Fibroblast of the conjunctiva (primary cell): ENCODE results near the gene RASA3.
"Not testable (repeated sequence)": the region's sequence is repeated elsewhere in the genome, so short reads cannot be mapped to it uniquely, and the experiment has no call there.

Experiments
- DNase-seq: peaks from one replicate; pipeline ENCODE4 v3.0.0-alpha.2; 2010; ENCODE audit warnings: low read depth

RASA3 gene, protein sequence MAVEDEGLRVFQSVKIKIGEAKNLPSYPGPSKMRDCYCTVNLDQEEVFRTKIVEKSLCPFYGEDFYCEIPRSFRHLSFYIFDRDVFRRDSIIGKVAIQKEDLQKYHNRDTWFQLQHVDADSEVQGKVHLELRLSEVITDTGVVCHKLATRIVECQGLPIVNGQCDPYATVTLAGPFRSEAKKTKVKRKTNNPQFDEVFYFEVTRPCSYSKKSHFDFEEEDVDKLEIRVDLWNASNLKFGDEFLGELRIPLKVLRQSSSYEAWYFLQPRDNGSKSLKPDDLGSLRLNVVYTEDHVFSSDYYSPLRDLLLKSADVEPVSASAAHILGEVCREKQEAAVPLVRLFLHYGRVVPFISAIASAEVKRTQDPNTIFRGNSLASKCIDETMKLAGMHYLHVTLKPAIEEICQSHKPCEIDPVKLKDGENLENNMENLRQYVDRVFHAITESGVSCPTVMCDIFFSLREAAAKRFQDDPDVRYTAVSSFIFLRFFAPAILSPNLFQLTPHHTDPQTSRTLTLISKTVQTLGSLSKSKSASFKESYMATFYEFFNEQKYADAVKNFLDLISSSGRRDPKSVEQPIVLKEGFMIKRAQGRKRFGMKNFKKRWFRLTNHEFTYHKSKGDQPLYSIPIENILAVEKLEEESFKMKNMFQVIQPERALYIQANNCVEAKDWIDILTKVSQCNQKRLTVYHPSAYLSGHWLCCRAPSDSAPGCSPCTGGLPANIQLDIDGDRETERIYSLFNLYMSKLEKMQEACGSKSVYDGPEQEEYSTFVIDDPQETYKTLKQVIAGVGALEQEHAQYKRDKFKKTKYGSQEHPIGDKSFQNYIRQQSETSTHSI

DNA sequence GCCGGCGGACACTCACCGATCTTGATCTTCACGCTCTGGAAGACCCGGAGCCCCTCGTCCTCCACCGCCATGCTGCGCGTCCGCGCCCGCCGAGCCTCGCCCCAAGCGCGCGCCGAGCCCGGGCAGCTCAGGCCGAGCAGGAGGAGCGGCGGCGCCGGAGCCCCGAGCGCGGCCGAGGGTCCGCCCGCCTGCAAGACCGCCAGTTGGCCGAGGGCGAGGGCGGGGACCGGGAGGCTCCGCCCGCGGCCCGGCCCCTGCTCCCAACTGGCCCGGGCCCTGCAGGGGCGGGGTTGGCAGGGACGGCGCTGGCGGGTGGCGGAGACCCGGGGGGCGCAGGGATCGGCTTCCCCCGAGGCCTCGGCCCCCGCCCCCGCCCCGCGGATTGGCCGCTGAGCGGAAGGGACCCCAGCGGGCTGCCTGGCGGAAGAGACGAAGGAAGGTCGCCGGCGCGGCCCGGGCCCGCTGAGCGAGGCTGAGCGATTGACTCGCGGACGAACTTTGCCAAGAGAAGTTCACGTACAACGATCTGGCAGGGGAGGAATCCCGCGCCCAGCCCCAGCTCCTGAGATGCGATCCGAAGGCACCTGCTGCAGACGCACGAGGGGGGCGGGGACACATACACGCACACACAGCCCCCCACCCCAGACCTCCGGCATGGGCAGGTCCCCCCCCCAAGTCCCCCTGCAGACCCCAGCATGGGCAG is at the start of gene RASA3:
TSS of gene RASA3 (minus strand) at position 205 of the 703 bp plus-strand sequence. CDS start at position 71, 134 bp downstream.
- DNase-seq: peak; percentile 57

DNA sequence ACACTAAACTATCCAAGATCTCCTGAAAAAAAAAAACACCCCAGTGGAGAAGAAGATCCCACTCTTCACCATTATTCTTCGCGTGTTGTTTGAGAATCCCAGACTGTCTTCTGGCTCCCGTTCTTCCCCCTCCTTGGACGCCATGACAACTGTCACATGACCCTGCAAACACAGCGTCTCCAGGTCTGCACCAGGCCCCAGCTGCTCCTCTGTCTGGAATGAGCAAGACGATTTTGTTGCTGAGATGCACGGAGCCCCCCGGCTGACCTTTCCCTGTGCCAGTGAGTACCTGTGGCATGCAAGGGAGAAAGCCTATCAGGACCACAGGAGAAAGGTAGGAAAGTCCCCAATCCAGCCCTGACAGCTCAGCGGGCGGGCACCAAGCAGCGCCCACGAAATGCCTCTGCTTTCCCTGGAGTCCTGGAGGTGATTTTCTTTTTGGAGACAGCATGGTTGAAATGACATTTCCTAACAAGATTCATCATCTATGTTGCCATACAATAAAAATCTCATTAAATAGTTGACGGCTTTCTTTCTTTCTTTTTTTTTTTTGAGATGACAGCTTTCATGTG is 46.8 kb upstream of the RASA3 start, which contains the start of gene CFAP97D2:
TSS of gene CFAP97D2 (plus strand) at position 171 of the 572 bp plus-strand sequence. CDS start at position 245, 74 bp downstream.
- DNase-seq: no peak

DNA sequence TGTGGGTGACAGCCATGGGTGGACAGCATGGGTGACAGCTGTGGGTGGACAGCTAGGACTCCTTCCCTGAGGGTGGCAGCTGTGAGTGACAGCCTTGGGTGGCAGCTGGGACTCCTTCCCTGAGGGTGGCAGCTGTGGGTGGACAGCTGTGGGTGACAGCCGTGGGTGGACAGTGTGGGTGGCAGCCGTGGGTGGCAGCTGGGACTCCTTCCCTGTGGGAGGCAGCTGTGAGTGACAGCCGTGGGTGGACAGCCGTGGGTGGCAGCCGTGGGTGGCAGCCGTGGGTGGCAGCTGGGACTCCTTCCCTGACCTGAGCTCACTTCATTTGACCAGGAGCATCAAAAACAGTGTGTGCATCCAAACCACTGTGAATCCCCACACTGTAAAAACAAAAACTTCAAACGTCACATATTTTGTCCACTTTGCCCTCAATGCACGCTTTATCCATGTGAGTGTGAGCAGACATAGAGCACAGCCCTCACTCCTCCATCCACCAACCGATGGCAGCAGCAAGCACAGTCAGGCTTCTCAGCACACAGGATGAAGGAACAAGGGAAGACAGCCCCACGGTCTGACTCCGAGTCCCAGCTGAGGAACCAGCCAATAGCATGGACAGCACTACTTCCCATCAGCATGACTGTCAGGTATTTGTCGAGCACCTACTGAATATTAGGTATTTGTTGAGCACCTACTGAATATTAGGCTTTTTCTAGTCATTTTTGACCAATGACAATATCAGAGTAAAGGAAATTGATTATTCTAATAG is 45.0 kb upstream of the RASA3 start:
- DNase-seq: no peak

DNA sequence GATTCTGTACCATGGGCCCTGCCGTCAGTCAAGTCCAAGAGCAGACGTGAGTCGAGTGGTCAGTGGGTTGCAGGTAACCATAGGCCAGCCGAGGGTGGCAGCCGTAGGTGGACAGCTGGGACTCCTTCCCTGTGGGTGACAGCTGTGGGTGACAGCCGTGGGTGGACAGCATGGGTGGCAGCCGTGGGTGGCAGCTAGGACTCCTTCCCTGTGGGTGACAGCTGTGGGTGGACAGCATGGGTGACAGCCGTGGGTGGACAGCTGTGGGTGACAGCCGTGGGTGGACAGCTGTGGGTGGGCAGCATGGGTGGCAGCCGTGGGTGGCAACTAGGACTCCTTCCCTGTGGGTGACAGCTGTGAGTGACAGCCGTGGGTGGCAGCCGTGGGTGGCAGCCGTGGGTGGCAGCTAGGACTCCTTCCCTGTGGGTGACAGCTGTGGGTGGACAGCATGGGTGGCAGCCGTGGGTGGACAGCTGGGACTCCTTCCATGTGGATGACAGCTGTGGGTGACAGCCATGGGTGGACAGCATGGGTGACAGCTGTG is 44.0 kb upstream of the RASA3 start:
- not testable (repeated sequence) for DNase-seq

DNA sequence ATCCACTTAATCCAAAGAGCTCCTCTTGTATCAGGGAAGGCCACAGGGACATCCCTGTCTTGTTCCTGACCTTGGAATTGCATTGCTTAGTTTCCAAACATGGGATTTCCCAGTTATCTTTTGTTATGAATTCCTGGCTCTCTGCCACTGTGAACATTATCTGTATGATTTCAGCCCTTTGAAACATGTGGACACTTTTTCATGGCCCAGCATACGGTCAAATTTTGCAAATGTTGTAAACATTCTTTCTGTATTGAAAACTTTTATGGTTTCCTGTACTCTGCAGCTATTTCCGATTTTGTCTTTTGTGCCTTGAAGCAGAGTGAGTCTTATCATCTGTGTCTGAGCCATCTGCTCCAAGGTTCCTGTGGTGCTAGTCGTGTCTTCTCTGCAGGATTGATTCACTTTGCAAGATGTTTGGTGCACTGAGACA is 42.1 kb upstream of the RASA3 start:
- DNase-seq: no peak

DNA sequence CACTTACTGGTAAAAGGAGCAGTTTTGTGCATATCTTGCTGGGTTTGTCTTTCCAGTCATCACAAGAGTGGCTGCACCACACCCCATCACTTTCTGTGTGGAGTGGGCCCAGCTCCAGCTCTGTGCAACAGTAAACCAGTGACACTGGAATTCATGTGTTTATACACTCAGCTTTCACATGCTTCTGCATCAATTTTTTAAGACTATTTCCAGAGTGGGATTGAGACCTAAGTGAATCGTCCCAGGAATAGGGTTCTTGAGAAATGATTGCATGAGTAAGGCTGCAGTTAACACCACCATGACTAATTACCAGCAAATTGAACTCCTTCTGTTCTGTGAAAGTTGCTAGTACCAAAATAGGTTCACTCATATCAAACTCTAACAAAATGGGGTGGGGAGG is 41.3 kb upstream of the RASA3 start:
- DNase-seq: no peak

DNA sequence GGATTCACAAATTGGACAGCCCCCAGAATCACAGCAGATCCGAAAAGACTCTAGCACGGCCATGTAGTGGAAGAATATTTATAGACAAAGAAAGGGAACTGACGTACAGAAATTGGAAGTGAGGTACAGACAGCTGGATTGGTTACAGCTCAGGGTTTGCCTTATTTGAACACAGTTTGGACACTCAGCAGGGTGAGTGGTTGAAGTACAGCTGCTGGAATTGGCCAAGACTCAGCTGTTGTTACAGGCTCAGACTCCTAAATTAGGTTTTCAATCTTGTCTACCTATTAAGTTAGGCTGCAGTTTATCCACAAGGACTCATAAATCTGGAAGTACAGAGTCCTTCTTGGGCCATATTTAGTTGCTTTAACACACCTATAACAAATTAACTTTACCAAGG is 40.8 kb upstream of the RASA3 start:
- no peak for DNase-seq

DNA sequence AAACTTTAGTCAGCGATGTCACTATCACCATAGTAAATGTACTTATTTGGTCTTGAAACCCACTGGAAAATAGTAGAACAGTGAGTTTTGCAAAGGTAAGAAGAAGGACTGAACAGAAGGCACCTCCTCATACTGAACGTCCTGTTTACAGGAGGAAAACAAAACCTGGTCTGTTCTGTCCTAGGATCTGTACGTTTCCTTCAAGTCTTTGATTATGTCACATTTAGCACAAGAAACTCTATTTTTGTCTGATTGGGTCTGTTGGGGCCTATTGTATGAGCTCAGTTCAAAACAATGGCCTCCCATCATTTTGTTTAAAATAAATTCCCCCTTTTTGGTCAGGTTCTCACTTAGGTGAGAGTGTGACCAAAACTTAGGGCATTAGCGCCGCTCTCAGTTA is 35.5 kb upstream of the RASA3 start:
- no peak for DNase-seq

DNA sequence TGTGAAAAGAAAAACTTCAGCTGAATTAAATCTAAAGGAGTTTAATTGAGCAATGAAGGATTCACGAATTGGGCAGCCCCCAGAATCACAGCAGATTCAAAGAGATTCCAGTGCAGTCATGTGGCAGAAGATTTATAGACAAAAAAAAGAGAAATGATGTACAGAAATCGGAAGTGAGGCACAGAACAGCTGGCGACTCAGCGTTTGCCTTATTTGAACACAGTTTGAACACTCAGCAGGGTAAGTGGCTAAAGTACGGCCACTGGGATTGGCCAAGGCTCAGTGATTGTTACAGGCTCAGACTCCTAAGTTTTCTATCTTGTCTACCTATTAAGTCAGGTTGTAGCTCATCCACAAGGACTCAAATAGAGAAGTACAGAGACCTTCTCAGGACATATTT is 35.0 kb upstream of the RASA3 start:
- no peak for DNase-seq

DNA sequence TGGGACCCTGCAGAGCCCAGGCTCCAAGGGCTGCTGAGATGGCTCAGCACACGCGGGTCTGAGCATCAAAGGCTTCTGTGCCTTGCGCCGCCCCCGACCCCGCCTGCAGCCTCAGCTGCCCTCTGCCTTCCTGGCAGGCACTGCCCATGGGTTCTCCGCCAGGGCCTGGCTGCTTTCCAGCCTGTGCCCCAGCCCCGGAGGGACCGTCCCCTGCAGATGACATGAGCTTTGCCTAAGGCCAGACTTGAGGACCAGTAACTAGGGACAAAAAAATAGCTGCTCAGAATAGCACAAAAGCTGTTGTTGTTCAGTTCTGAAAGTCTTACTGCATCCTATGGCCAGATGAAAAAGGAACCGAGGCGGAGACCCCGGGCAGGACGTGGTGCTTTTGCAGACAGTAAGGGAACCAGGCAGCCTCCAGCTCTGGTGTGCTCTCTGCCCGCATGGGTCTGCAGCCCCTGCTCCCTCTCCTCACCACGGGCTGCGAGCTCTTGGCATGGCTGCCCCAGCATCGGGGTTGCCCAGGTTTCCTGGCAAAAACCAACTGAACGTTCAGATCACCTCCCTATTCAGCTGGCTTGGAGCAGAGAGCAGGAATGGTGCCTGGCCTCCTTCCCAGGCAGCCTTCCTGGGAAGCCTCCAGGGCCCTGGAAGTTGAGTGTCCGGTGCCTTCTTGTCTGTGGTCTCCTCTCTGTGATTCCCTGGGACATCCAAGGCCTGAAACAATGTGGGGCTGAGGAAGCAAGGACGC is 34.1 kb upstream of the RASA3 start:
- DNase-seq: no peak

DNA sequence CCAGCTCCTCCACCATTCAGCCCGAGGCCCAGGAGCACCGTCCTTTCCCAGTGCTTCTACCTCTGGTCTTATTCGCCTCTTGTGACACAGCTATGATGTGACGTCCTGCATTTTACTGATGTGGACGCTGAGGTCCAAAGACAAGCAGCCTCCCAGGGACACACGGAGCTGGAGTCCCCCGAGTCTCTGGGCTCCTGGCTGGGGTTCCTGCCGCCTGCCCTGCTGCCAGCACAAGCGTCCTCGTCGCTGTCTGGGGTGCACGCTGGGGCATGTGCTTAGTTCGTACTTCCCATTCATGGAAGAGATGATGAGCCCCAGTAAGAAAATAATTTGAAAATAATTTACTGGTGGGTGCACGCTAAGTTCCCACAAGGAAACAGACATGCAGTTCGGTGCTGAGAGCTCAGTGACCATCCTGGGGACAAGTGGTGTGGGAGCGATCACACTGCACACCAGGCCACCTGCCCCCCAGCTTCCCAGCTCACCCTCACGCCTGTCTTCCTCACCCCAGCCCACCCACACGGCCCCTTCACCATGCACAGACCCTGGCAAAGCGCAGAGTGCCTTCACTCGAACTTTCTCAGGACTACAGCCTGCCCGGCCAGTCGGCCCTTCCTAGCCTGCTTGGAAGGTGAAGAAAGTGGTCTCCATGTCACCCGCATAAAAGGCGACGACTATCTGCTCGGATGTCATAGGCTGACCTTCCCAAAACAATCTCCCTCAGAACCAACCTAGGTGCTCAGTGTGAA is 32.4 kb upstream of the RASA3 start:
- DNase-seq: no peak

DNA sequence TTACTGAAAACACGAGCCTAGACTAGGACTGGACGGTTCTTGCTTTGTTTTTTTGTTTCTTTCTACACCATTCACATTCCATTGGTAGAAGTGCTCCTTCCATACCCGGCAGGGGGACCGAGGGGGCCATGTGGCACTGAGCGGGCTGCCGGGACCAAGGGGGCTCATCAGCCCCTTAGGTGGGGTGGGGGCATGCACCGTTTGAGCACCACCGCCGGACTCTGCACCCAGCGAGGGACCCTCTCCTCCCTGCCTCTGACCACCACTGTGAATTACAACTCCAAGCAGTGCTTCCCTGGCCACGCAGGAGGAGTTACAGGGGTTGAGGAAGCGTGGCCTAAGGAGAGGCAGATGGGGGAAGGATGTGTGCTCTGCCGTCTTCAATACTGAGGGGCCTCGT is 31.6 kb upstream of the RASA3 start:
- no peak for DNase-seq

DNA sequence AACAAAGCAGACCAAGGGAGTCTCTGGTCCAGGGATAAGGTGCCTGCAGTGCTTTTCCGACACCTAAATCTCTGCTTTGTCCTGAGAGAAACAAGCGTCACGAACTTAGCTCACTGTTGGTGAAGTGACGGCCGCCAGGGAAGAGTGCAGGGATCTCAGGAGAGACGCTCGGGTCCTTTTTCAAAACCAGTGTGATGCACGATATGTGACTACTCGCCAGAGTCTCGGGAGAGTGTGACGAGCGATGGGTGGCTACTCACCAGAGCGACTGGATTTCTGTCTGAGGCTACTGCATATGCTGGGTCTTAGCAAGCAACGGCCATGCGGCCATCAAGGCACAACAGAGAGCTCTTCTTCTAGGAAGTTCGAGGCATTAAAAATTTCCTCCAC is 30.1 kb upstream of the RASA3 start:
- DNase-seq: no peak

DNA sequence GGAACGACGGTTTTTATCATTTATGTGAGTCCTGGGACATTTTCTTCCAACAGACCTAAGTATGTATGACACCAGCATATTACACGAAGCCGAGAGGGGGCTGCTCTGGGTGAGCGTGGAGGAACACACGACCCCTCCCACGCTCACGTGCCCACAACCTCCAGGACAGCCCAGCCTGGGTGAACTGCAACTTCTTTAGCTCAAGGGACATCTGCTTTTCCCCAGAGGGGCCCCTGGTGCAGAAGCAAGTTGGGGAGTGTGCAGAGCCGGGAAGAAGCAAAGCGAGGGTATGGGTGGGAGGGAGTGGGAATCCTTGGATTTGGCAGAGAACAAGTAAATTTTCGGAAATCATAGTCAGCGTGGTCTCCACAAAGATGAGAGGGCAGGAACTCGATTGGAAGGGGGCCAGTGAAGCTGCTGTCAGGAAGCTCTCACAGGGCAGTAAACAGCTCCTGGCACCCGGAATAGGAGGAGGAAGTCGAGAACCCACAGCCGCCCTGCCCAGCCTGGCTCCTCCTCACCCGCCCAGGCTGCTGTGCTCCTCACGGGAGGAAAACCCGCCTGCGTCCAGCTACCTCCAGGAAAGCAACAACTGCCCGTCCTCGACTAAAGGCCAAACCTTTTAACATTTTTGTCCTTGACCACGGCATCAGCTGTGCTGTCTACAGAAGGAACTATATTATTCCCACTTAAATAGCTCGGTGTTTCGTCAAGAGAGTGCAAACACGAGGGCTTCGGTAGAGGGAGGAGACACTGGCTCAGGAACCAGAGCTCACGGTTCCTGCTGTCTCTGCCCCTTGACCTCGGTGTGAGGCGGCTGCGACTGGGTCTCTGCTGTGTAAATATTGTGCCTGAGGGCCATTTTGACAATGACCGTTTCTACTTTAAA is 29.5 kb upstream of the RASA3 start:
- no peak for DNase-seq

DNA sequence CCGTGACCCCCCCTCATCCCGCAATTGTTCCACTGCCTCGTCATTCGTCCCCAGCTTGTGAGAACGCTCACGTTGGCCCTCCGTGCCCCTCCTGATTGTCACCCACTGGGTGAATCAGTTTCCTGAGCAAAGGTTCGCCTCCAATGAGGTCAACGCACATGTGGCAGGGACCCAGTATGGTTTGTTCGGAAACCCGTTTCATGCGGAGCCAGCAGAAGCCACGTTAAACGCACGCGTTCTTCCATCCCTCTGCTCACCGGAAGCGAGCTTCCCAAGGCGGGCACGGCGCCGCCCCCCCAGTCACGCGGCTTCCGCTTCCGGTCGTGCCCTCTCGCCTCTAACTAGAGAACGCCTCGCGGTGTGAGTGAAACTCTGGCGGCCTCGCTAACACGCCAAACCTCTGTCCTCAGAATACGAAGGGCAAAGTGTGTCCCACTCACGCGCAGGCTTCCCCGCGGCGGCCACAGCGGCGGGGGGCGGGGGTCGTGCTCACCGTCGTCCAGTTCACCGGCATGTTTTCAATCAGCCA is 28.7 kb upstream of the RASA3 start:
- no peak for DNase-seq

DNA sequence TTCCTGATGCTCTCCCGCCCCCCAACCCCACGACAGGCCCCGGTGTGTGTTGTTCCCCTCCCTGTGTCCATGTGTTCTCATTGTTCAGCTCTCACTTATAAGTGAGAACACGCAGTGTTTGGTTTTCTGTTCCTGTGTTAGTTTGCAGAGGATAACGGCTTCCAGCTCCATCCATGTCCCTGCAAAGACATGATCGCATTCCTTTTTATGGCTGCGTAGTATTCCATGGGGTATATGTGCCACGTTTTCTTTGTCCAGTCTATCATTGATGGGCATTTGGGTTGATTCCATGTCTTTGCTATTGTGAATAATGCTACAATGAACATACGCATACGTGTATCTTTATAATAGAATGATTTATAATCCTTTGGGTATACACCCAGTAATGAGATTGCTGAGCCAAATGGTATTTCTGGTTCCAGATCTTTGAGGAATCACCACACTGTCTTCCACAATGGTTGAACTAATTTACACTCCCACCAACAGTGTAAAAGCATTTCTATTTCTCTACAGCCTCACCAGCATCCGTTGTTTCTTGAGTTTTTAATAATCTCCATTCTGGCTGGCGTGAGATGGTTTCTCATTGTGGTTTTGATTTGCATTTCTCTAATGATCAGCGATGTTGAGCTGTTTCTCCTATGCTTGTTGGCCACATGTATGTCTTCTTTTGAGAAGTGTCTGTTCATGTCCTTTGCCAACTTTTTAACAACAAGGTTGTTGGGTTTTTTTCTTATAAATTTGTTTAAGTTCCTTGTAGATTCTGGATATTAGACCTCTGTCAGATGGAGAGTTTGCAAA is 26.6 kb upstream of the RASA3 start:
- not testable (repeated sequence) for DNase-seq

DNA sequence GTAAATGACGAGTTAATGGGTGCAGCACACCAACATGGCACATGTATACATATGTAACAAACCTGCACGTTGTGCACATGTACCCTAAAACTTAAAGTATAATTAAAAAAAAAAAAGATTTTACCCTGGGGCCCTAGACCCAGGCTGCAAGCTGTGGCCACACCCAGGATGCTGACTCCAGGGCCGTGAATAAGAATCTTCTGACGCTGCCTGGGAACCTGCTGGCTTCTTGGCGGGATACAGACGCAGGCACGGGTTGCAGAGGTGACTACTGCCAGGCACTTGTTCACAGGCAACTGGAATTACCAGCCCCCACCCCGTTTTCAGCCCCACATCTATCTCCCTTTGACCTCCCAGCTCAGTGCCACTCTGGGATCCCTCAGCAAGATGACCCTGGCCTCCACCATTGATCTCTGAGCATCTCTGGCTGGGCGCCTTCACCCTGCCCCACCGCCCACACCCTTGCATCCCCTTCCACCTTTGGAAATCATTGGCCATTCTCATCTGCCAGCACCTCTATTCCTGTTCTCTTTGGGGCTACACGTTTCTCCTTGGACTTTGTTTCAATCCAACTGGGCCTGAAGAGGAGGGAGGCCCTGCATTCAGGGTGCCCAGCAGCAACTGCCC is 25.6 kb upstream of the RASA3 start:
- no peak for DNase-seq
